ENCODE results near the gene LDLRAD2. TPM values are rescaled to one million over a fixed set of nuclear protein-coding genes. Genes with fewer than 3 reads are reported as not detected.
A peak's percentile ranks its signal among the peaks of the same experiment; 100 is the strongest.

Gene LDLRAD2
- total RNA-seq, 1 experiment from 2014 or later = 1.0 TPM

DNA sequence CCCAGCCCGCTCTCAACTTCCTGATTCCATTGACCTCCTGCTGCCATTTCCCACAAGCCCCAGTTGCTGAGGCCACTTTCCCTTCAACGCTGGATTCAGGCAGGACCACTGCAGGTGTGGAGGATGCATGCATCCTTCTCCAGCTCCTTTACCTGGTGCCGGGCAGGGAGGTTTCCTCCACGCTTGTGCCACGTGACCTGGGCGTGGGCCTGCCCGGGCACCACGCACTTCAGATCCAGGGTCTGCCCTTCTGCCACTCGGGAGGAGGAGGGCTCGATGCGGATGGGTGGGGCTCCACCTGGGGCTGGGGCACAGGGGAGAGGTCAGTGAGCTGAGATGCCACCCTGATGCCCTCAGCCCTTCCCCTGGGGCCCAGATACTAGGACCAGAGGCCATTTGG, 31.9 kb downstream of the LDLRAD2 start:
- Histone ChIP-seq H3K9ac (ENCODE audit: extremely low read depth, insufficient read length, low read length) (no peak overlapping the region), H3K18ac (ENCODE audit: insufficient read length, low read depth, low read length) (no peak overlapping the region), H2BK120ac (ENCODE audit: low read depth, low read length, poor library complexity, severe bottlenecking) (no peak overlapping the region), H2BK15ac (ENCODE audit: low read depth, low read length) (no peak overlapping the region), H3K4ac (ENCODE audit: low read depth, low read length) (no peak overlapping the region), H4K5ac (ENCODE audit: insufficient read length, low read depth, low read length) (no peak overlapping the region), H4K20me1 (ENCODE audit: control insufficient read depth, insufficient read depth, insufficient read length) (no peaks in the 10 kb centered on the region), H2BK12ac (ENCODE audit: insufficient read length, low read depth, low read length) (no peak overlapping the region), H3K27me3 (ENCODE audit: insufficient read depth, low read length) (no peaks in the 10 kb centered on the region), H2AK5ac (ENCODE audit: insufficient read length, low read length) (no peak overlapping the region), H3K27ac (ENCODE audit: insufficient read length, low read depth, low read length) (no peak overlapping the region), H3K14ac (ENCODE audit: insufficient read depth, low read length) (no peak overlapping the region), H3T11ph (ENCODE audit: low read length) (no peak overlapping the region), H3K4me2 (ENCODE audit: insufficient read depth, insufficient read length, low read length) (no peak overlapping the region), H2BK5ac (ENCODE audit: insufficient read length, low read length) (no peak overlapping the region), H3K56ac (ENCODE audit: insufficient read length, low read depth, low read length) (no peak overlapping the region), H2AFZ (ENCODE audit: low read length) (no peak overlapping the region), H3K79me1 (ENCODE audit: insufficient read depth, low read depth, low read length, poor library complexity, severe bottlenecking) (no peaks in the 10 kb centered on the region), H3K4me1 (ENCODE audit: insufficient read depth, low read length) (no peaks in the 10 kb centered on the region), H3K9me3 (ENCODE audit: control insufficient read depth, low read depth, low read length) (no peaks in the 10 kb centered on the region), H4K91ac (ENCODE audit: insufficient read length, low read depth, low read length) (no peak overlapping the region), H4K8ac (replicated peaks; ENCODE audit: insufficient read length, low read depth, low read length) (no peak overlapping the region), H3K23me2 (ENCODE audit: insufficient read length, low read depth, low read length, poor library complexity, severe bottlenecking) (no peaks in the 10 kb centered on the region), H2BK20ac (ENCODE audit: low read depth, low read length, poor library complexity, severe bottlenecking) (no peak overlapping the region), H3K79me2 (ENCODE audit: insufficient read depth, low read length) (no peaks in the 10 kb centered on the region), H3K23ac (ENCODE audit: insufficient read length, low read depth, low read length) (no peak overlapping the region)
- DNase-seq = no peak
- Mint-ChIP-seq H3K27ac (peak overlapping the region in 1 of 3 experiments; percentile 67; a peak in 2 of 7 replicates), H3K36me3 (ENCODE audit: insufficient read depth in 1 of 3, low read depth in 3 of 3) (peaks cover 5 to 61% (median 43%) of the 10 kb centered on the region in 3 experiments; a peak in 6 of 7 replicates), H3K4me3 (no peak overlapping the region), H3K4me1 (no peaks in the 10 kb centered on the region), H3K9me3 (no peaks in the 10 kb centered on the region), H3K27me3 (ENCODE audit: low read depth) (peaks cover 1% of the 10 kb centered on the region; the same call in 1 of the 2 replicates)
- WGBS (ENCODE audit: extremely low coverage, insufficient read length, low lambda C conversion rate) = no CpG with 5 or more reads among the region's 11 CpGs
- TF ChIP-seq, protein P1, sequence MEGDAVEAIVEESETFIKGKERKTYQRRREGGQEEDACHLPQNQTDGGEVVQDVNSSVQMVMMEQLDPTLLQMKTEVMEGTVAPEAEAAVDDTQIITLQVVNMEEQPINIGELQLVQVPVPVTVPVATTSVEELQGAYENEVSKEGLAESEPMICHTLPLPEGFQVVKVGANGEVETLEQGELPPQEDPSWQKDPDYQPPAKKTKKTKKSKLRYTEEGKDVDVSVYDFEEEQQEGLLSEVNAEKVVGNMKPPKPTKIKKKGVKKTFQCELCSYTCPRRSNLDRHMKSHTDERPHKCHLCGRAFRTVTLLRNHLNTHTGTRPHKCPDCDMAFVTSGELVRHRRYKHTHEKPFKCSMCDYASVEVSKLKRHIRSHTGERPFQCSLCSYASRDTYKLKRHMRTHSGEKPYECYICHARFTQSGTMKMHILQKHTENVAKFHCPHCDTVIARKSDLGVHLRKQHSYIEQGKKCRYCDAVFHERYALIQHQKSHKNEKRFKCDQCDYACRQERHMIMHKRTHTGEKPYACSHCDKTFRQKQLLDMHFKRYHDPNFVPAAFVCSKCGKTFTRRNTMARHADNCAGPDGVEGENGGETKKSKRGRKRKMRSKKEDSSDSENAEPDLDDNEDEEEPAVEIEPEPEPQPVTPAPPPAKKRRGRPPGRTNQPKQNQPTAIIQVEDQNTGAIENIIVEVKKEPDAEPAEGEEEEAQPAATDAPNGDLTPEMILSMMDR (conservative IDR thresholded peaks at IDR 0.05) = no peak
